Glutamatergic neuron (in vitro differentiated cells): Measurements from ENCODE around the gene CUL1. TPM values are rescaled to one million over a fixed set of nuclear protein-coding genes. Genes with fewer than 3 reads are reported as not detected.
A peak's percentile ranks its signal among the peaks of the same experiment; 100 is the strongest.

ENCODE experiments used
- DNase-seq: peaks from one replicate; pipeline ENCODE4 v3.0.0; 2022
- H3K27ac Mint-ChIP-seq: one replicate; pipeline ENCODE4 v1.8.0; 2020; ENCODE audit warnings: mild to moderate bottlenecking, mixed read lengths, inconsistent platforms; ENCODE audit not compliant: unreplicated experiment
- H3K27me3 Mint-ChIP-seq: one replicate; pipeline ENCODE4 v1.8.0; 2020; ENCODE audit warnings: mild to moderate bottlenecking, moderate library complexity, mixed read lengths, inconsistent platforms; ENCODE audit not compliant: unreplicated experiment
- H3K36me3 Mint-ChIP-seq: one replicate; pipeline ENCODE4 v1.8.0; 2020; ENCODE audit warnings: mild to moderate bottlenecking, mixed read lengths, inconsistent platforms; ENCODE audit not compliant: unreplicated experiment
- H3K4me1 Mint-ChIP-seq: one replicate; pipeline ENCODE4 v1.8.0; 2020; ENCODE audit warnings: mild to moderate bottlenecking, low read depth, mixed read lengths, inconsistent platforms; ENCODE audit not compliant: unreplicated experiment
- H3K4me3 Mint-ChIP-seq: one replicate; pipeline ENCODE4 v1.8.0; 2020; ENCODE audit warnings: mild to moderate bottlenecking, mixed read lengths, inconsistent platforms; ENCODE audit not compliant: unreplicated experiment
- H3K9me3 Mint-ChIP-seq: one replicate; pipeline ENCODE4 v1.8.0; 2020; ENCODE audit warnings: mild to moderate bottlenecking, moderate library complexity, mixed read lengths, inconsistent platforms; ENCODE audit not compliant: unreplicated experiment
- CTCF ChIP-seq: fragments of 200-600 bp; sonication (generic); IDR thresholded peaks from one replicate; pipeline ENCODE4 v1.5.0; 2021; ENCODE audit not compliant: partially characterized antibody, unreplicated experiment
- total RNA-seq: library from RNA; stranded (reverse); fragmentation: NEBNext Ultra II Directional; extraction: Animal tissue kit (Norgen Biotek cat#: 25700); gene quantifications from one replicate; pipeline ENCODE4 v1.2.1, GENCODE V29; 2021; ENCODE audit not compliant: unreplicated experiment

The CUL1 gene
- total RNA-seq, 1 donor from 2014 or later: 65.0 TPM

GRCh38 chr7:148789220-148789619 lies 90.5 kb downstream of the CUL1 start:
- Mint-ChIP-seq H3K27ac (peak overlapping the region; percentile 41), H3K27me3 (peaks cover 3% of the 10 kb centered on the region), H3K4me1 (peaks cover 5% of the 10 kb centered on the region), H3K4me3 (no peak overlapping the region), H3K36me3 (peaks cover 5% of the 10 kb centered on the region), H3K9me3 (peaks cover 3% of the 10 kb centered on the region)
- DNase-seq: no peak
- TF ChIP-seq CTCF: no peak

GRCh38 chr7:148790131-148790726 lies 91.5 kb downstream of the CUL1 start:
- no peak overlapping the region for H3K4me3 Mint-ChIP-seq
- DNase-seq: no peak
- peaks cover 3% of the 10 kb centered on the region for H3K27me3 Mint-ChIP-seq
- H3K4me1 Mint-ChIP-seq: peaks cover 3% of the 10 kb centered on the region
- TF ChIP-seq CTCF: no peak
- no peak overlapping the region for H3K27ac Mint-ChIP-seq
- peaks cover 3% of the 10 kb centered on the region for H3K9me3 Mint-ChIP-seq
- peaks cover 10% of the 10 kb centered on the region for H3K36me3 Mint-ChIP-seq

- DNase-seq: no peak
- TF ChIP-seq CTCF: no peak
- Mint-ChIP-seq H3K4me1 (peaks cover 3% of the 10 kb centered on the region), H3K9me3 (peaks cover 3% of the 10 kb centered on the region), H3K4me3 (no peak overlapping the region), H3K36me3 (peaks cover 12% of the 10 kb centered on the region), H3K27ac (no peak overlapping the region), H3K27me3 (peaks cover 3% of the 10 kb centered on the region)
Observed at GRCh38 chr7:148790850-148791249, 92.1 kb downstream of the CUL1 start.

- Mint-ChIP-seq H3K27me3 (peaks cover 3% of the 10 kb centered on the region), H3K4me1 (peaks cover 8% of the 10 kb centered on the region), H3K9me3 (peaks cover 8% of the 10 kb centered on the region), H3K36me3 (peaks cover 14% of the 10 kb centered on the region), H3K4me3 (no peak overlapping the region), H3K27ac (no peak overlapping the region)
- no peak for DNase-seq
- no peak for TF ChIP-seq CTCF
Observed at GRCh38 chr7:148791546-148791945, 92.8 kb downstream of the CUL1 start.

- Mint-ChIP-seq H3K27me3 (peaks cover 3% of the 10 kb centered on the region), H3K4me3 (no peak overlapping the region), H3K4me1 (peaks cover 11% of the 10 kb centered on the region), H3K36me3 (peaks cover 14% of the 10 kb centered on the region), H3K27ac (no peak overlapping the region), H3K9me3 (peaks cover 10% of the 10 kb centered on the region)
- no peak for TF ChIP-seq CTCF
- DNase-seq: no peak
Observed at GRCh38 chr7:148793590-148793989, 94.9 kb downstream of the CUL1 start.
